ENCODE data around the gene PRUNE1.
A peak's percentile ranks its signal among the peaks of the same experiment; 100 is the strongest.

Gene PRUNE1

DNA sequence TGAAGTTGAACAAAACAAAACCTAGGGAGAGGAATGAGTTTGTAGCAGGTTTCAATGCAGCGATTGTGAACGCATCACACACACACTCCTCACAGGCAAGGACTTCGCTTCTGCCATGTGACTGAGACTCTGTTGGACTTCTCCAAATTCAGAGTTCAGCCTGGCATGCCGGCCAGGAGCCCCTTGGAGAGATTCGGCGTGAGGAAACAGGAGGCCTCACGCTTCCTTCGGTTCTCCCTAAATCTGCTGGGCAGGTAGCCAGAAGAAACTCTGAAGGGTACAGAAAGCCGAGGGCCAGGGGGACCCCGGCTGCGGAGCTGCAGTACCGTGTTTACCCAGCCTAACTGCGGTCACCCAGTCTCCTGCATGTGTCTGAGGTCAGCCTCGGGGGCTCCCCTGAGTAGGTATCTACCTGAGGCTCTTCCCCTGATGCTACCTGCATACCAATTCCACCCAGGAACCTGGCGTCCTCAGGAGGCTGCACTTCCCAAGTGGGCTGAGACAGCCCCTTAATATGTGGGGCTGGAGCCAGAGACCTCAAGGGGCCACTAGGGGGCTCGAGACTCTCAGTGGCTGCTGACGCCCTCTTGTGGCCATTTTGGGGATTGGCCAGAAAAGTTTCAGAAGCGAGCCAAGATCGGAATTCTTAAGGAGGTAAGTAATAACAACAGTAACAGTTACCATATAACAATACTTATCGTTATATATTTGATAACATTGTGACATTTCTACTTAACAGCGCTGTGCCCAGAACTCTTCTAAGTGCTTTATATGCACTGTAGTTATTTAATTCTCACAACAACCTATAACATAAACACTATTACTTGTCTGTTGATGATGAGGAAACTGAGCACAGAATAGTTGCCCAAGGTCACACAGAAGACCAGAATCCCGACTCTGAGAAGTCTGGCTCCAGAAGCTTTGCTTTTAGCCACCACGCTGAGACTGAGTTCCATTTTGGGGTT lies 28.9 kb upstream of the PRUNE1 start:
- peak; percentile 86 for DNase-seq

DNA sequence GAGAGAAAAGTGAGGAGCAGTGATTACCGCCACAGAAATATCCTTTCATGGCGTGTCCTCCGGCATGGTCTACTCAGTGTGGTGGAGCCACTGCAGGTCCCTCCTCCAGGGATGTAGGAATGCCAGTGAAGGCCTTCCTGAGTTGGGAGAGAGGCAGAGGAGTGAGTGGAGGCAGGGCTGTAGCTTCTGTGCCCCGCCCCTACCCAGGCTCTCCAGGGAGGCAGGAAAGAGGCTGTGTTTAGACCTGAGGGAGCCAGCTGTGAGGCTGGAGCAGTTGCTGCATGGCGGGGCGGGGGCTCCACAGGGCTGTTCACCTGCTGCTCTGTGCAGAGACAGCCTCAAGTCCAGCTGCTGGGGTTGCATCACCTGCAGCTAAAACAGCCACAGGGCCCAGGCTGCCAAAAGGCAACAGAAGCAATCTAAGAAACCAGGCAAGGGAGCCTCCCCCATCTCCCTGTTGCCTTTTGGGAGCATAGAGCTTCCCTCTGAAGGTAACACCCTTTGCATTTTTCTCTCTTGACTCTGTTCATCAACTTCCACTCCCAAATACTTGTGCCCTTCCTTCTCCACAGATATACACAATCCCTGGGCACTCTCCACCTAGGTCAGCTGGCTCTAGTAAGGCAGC lies 27.0 kb upstream of the PRUNE1 start:
- no peak for DNase-seq

DNA sequence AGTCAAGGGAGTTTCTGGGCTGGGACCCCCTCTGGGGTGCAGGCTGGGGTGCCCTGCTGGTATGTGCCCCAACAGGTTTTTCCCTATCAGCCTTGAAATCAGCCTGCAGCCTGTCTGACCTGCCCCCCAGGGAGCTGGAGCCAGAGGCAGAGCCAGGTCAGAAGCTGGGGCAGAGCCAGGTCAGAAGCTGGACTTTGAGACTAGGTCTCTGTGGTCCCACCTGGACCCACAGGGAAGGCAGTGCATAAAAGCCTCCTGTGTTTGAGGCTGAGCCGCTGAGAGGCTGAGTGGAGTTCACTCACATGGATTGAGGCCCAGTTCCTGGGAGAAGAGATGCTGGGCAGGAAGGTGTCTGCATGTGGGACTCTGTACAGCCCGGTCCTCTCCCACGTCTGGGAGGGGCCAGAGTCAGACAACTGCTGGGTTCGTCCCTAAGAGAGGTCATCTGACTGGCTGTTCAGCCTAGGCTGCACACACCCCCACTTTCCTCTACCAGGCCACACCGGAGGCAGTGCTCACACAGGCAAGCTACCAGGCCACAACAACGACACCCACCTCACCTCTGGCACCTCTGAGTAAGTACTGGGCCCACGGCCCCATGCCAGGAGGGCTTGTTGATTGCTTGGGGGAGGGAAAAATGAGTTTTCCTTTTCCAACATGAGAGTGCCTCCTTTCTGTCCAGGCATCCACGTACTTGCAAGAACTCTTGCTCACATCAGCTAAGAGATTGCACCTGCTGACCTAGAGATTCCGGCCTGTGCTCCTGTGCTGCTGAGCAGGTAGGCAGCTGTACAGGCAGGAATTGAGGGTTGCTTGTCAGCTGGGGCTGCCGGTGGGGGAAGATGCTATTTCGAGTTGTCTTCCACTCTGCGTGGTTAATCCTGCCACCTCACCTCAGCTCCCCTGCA lies 26.2 kb upstream of the PRUNE1 start, which contains the start of gene ANXA9:
TSS of gene ANXA9 (plus strand) at position 488 of the 908 bp plus-strand sequence. CDS start 814 bp downstream, outside the sequence.
- no peak for DNase-seq

DNA sequence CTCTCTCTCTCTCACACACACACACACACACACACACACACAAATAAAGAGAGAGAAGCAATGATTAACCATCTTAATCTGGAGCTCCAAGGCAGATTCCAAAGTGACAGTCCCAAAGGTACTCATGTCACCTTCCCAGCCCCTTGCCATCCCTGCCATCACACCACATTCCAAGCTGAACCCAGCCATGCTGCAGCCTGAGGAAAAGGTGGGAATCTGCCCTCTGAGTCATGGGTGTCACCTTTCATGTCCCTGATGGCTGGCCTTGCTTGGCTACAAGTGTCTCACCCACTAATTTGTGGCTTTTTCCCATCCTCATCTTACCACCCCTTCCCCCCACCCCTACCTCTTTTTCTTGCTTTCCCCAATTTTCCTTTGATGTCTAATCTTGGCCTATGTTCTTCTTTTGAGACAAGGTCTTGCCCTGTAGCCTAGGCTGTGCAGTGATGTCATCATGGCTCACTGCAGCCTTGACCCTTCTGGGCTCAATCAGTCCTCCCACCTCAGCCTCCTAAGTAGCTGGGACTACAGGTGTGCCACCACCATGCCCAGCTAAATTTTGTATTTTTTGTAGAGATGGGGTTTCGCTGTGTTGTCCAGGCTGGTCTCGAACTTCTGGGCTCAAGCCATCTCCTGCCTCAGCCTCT lies 22.9 kb upstream of the PRUNE1 start:
- no peak for DNase-seq

DNA sequence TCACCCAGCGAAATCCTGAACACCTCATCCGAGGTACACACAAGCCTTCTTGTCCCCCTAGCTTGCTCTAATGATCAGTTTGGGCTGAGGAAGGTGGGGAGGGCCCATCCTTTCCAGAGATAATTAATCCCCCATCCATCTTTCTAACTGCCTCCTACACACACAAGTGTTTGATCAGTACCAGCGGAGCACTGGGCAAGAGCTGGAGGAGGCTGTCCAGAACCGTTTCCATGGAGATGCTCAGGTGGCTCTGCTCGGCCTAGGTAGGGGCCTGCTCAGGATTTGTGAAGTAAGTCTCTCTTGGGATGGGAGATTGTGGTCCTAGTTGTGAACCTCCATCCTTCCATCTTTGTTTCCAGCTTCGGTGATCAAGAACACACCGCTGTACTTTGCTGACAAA lies 20.3 kb upstream of the PRUNE1 start:
- no peak for DNase-seq

DNA sequence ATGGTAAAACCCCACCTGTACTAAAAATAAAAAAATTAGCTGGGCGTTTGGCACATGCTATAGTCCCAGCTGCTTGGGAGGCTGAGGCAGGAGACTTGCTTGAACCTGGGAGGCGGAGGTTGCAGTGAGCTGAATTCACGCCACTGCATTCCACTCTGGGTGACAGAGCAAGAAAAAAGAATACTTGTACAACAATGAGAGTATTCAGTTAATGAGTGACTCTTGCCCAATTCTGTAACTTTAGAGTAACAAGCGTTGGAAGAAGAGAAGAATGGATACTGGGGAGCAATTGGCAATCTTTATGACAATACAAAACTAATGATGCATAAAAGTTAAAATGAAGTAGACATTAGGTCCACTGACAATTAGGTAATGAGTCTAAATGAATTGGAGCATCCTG lies 15.6 kb upstream of the PRUNE1 start:
- no peak for DNase-seq

DNA sequence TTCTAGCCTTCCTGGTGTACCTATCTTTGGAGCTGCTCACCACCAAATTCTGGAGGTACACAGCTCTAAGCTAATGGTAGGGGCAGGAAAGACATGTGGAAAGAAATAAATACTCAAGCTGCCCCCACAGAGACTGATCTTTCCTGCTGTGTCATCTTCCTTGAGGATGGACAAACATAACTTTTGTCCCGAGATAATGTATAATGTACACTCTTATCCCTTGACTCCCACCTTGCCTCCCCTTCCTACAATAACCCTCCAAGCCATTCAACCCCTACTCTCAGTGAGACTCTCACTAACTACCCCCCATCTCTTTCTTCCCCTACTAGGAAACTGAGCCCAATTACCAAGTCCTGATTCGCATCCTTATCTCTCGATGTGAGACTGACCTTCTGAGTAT lies 14.0 kb upstream of the PRUNE1 start:
- DNase-seq, result no peak

DNA sequence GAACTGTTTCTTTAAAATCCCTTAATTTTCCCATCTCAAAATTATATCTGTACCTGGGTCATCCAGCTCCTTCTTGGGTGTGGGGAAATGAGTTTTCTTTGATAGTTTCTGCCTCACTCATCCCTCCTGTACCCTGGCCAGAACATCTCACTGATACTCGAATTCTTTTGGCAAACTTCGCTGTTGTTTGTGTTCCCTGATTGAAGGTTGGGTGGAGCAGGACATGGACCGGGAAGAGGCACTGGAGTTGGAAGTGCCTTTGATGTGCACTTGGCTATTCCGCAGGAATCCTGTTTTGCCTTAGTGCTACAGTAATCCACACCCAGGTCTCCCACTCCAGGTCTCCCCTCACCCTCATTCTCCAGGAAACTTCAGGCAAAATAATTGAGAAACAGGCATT lies 12.8 kb upstream of the PRUNE1 start:
- no peak for DNase-seq

DNA sequence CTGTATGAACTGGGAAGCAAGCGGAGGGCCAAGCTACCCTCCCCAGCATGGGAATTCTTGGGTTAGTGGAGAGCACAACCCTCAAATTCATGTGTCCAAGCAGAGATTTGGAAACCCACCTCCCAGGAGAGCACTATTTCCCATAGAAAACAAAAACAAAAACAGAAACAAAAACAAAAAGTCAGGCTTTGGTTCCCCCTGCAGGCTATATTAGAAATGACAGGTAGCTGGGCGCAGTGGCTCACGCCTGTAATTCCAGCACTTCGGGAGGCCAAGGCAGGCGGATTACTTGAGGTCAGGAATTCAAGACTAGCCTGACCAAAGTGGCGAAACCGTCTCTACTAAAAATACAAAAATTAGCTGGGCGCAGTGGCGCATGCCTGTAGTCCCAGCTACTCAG lies 12.4 kb upstream of the PRUNE1 start:
- DNase-seq, result no peak

DNA sequence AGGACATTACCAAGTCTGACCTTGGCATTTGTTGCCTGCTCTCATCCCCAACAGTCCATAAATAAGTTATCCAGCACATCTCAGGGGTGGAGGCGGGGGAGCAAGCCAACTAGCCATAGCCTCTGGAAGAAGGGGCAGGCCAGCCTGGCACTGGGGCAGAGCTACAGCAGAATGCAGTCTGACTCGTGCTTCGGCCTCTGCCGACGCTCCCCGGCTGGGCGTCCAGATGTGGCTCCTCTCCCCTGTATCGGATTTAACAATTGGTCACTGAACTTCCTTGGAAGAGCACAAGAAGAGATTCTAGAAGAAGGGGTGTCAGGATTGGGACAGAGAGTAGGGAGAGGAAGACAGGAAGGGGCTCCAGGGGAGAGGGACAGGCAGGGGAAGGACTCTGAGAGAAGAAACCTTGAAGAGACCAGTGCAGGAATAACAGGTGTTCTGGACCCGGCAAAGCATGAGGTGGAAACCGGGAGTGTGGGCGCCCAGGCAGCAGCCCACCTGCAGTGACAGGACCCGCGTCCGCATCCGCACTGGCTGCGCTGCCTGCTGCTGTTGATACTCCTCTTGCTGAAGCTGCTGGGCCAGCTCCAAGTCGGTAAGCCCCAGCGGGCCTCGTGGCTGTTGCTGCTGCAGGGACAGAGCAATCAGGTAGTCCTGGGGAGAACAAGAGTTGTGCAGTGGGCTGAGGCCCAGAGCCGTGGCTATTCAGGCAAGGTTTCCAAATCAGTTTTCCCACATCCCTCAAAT lies 10.9 kb upstream of the PRUNE1 start:
- no peak for DNase-seq

DNA sequence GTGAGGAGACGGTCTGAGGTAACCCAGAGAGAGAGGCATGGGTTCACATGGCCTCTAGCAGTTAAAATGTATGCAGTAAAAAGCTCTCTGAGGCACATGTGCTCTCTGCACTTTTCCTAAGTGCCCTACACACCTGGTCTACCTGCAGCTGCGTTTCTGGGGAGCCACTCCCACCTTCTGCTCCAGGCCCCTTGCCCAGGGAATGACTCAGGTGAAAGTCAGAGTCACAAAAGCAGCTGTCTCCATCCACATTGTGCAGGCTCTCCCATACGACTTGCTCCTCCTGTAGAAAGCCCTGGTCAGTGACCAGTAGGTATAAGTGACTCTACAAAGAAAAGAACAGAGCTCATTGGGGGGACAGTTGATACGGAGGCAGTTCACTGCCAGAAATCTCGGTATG lies 10.3 kb upstream of the PRUNE1 start:
- no peak for DNase-seq

DNA sequence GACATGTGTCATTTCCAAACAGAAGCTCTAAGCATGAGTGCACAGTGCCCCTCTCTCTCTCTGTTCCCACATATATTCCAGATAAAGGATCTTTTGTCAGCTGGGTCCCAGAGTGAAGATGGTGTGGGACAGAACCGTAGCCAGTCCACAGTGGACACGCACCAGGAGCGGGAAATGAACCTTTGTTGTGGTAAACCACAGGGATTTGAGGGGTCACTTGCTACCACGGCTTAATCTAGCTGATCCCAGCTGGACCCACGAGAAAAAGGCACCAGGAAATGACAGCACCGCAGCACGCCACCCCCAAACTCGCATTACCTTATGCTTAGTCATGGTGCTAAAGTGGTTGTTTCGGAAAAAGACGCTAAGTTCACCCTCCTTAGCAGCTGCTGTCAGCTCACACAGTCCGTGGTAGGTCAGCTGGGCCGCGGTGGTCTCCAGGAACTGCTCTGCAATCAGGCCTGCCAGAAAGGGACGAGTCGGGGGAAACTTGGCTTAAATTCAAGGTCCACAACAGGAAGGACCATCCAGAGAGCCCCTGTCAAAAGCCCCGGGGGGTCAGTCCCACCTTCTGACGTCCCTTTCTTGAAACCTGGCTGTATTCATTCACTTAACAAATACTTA lies 9.1 kb upstream of the PRUNE1 start:
- no peak for DNase-seq

DNA sequence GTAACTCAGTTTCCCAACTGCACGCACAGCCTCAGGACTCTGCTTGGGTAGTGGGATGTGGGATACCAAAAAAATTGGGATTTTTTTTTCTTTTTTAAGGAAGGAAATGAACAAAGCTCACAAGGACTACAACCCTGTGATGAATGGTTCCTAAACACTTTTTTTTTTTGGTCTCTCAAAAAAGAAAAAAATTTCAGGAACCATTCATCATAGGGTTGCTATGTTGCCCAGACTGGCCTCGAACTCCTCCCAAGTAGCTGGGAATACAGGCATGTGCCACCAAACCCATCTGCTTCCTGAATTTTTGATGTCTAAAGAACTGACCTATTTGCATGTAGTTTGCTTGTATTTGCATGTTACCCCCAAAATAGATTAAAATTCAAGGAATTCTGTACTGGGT lies 8.3 kb upstream of the PRUNE1 start:
- DNase-seq, result no peak

DNA sequence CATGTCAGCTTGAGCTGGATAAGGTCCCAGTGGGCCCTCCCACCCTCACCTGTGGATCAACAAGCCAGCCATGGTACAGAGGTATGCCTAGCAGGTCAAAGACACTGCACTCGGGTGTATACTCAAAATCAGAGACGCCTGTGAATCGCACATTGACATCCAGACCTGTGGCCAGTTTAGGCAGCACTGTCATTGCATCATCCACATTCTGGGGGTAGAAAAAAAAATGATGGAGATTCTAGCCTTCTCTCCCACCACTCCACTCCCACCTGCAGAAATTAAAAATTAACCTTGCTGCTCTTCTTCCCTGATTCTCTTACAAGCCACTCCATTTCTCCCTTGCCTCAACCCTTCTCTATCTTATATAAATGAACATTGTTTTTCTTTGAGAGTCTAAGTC lies 7.8 kb upstream of the PRUNE1 start:
- no peak for DNase-seq

DNA sequence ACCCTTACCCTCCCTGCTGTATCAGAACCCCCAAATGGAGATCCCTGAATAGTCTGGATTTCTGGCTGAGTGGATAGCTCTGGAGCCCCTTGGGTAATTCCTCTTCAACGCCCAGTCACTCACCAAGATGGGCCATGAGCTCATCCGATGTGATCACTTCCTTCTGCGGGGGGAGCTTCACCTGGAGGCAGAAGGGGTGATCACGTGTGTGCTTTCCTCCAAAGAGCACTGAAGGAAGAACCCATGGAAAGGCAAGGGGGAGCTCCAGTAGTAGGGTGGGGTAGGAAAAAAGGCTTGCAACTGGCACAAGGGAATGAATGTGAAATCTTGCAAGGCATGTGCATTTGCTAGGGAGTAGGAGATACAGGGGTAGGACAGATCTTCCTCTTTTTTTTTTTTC lies 6.6 kb upstream of the PRUNE1 start:
- DNase-seq, result no peak

DNA sequence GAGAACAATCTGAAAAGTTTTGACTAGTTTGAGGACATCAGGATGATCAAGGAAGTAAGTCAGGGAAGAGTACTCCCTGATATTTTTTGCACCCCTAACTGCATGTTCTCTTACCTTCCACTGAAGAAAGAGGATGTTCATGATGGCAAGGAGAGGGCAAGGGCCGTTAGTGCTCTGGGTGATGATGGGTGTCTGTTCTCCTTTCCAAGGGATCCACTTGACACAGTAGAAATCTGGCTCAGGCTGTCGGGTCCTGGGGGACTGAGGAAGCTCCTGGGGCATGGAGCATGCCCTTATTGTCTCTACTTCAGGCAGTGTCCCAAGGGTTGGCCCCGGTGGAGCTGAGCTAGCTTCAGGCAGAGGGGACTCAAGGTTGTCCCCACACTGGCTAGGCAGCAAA lies 6.2 kb upstream of the PRUNE1 start:
- DNase-seq, result no peak

DNA sequence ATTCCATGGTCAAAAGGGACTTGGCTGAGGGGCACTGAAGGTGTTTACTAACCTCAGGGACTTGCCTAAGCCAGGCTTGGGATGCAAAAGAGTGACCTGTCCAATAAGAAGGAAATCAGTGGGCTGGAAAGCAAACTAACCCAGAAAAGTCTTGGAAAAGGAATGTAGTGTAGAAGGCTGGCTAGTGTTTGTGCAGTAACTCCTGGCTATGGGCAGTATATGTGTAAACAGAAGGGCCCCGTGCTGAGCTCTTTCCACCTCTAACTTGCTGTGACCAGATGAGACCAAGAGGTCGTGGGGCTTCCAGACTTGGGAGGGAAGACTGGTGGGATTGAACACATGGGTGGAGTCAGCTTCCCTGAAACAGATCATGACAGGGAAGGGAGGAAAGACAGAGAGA lies 5.6 kb upstream of the PRUNE1 start:
- no peak for DNase-seq

DNA sequence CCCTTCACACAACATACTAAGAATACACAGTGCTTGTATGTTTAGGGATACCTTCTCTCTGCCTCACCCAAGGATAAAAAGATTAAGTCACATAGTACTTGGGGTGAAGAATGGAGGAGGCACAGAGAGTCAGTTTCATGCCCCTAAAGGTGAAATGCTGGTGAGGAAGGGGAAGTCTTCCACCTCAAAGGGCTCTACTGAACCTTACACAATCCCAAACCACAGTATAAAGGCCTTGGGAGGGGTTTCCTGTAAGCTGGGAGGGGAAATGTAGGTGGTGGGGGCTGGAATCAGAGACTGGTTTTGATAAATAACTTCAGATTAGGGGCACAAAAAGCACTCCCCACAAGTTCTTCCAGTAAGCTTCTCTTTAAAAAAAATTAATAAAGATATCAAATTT lies 5.1 kb upstream of the PRUNE1 start:
- no peak for DNase-seq

DNA sequence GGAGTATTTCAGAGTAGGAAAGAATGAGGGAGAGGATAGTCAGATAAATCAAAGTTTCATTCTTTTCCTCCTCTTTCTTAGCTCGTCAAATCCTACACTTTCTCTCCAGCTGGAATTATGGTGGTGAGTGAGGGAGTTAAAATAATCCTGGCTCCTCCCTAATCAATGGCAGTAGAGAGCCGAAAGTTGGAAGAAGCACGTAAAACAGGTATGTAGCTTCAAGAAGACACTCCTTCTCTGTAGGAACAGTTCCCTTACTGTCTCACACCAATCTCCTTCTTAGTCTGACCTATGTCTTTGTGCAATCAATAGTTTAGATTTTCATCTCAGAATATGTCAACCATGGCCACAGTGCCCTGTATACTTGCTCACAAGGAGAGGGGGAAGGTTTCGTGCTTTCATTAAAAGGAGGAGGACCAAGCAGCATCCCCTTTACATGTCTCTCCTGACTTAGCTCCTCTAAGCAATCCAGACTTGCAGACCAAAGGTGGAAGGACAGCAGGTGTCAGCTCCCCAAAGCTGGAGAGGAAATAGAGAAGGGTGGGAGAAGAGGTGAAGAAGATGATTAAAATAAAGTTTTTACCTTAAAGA lies 2.4 kb upstream of the PRUNE1 start:
- no peak for DNase-seq

DNA sequence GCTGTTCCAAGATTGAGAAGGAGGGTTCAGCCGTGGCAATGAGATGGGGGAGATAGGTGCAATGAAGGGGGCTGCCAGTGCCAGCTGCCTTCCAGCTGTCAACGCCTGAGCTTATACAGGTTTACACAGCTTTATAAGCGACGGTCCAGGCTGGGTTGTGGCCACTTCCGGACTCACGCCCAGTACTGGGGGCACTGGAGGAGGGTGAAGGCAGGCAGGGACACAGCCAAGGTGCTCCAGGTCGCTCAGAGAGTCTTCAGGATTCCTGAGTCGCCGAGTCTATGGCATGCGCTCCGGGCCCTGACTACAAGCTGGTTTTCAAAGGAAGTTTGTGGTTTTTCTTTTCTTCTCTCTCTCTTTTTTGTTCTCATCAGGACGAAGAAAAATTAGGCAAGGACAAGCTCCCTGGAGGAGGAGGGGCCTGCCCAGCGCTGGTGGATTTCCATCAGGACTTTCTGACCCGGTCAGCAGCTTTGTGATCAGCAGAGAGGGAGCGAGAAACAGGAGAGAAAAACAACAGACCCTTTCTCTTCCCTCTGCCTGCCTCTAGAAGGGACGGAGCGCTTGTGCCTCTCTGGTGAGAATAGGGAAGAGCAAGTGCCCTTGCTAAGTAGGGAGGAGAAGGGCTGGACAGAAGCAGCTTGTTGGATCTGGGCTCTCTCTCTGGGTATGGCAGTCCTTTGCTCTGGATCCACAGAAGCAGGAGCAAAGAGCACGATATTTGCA lies 1.8 kb upstream of the PRUNE1 start, which contains the start of gene MINDY1:
TSS of gene MINDY1 (minus strand) at position 576 of the 726 bp plus-strand sequence. CDS start 4,285 bp downstream, outside the sequence.
- DNase-seq, result peak; percentile 14
